NOMO-1 (cell line): ENCODE results near the gene SKA3.

Source experiments
- DNase-seq, 2 experiments: peaks; one replicate each; lab custom pipeline; 2025; ENCODE audit not compliant: unreplicated experiment in 2 of 2; lab: John Stamatoyannopoulos, UW

SKA3 gene

GRCh38 chr13:21117104-21117809 lies 59.1 kb downstream of the SKA3 start:
- DNase-seq, result no peak

GRCh38 chr13:21116141-21116540 lies 60.2 kb downstream of the SKA3 start:
- no peak for DNase-seq

- no peak for DNase-seq
Measured at GRCh38 chr13:21115231-21115630, 61.1 kb downstream of the SKA3 start.

- no peak for DNase-seq
Measured at GRCh38 chr13:21111546-21111945, 64.8 kb downstream of the SKA3 start.

- DNase-seq, result no peak
Measured at GRCh38 chr13:21109168-21109567, 67.2 kb downstream of the SKA3 start.

GRCh38 chr13:21106089-21106488 lies 70.3 kb downstream of the SKA3 start:
- no peak for DNase-seq

- no peak for DNase-seq
Measured at GRCh38 chr13:21104199-21105019, 71.9 kb downstream of the SKA3 start.
